GM03348 (cell line): ENCODE results near the gene LBHD2.
"Not testable (repeated sequence)": the region's sequence is repeated elsewhere in the genome, so short reads cannot be mapped to it uniquely, and the experiment has no call there.

Experiments
- DNase-seq: peaks from one replicate; pipeline ENCODE4 v3.0.0; 2012; ENCODE audit warnings: low spot score

LBHD2 gene

DNA sequence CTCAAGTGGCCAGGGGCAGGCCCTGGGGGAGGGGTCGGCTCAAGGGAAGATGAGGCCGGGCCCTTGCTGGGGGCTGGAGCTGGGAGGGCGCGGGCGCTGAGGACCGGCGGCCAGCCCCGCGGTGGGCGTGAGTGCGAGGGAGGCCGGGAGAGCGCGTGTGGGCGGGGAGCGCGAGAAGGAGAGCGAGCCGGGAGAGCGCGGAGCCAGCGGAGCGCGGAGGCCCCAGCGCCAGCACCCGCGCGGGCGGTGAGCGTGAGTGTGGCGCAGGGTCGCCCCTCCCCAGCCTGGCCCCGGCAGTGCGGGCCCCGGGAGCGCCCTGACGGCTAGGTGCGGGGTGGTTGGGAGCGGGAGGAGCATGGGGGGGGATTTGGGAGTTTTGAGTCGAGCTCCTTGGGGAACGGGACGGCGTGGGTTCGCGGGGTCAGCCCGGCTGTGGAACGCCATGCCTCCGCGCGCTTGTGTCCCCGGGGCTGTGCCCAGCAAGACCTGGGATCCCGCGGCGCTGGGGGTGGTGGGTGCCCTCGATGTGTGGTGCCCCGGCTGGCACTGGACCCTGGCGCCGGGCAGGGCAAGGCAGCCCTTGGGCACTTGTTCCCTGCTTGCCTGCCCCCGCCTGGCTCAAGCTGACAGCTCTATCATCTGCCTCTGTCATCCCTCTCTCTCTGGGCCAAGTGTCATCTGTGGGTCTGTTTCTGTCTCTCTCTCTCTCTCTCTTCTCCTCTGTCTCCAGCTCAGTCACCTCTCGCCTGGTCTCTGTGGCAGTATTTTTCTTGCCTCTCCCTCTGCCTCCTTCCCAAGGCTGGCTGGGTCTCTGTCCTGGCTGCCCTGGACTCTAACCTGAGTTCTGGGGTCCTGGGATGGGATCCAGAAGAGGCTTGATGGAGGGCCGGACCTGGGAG is at the start of gene LBHD2:
TSS of gene LBHD2 (plus strand) at position 190 of the 899 bp plus-strand sequence. CDS start 1,803 bp downstream, outside the sequence.
- DNase-seq: no peak

DNA sequence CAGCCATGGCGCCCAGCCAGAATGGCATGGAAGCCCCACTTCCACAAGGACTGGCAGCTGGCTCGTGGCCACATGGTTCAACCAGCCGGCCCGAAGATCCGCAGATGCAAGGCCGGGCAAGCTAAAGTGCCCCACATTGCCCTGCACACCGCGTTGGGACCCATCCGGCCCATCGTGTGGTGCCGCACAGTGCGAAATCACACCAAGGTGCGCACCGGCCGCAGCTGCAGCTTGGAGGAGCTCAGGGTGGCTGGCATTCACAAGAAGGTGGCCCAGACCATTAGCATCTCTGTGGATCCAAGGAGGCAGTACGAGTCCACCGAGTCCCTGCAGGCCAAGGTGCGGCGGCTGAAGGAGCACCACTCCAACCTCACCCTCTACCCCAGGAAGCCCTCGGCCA is 42.5 kb upstream of the LBHD2 start:
- DNase-seq: no peak

- DNase-seq: no peak
Measured at GRCh38 chr14:103043257-103044015, 40.6 kb upstream of the LBHD2 start.

DNA sequence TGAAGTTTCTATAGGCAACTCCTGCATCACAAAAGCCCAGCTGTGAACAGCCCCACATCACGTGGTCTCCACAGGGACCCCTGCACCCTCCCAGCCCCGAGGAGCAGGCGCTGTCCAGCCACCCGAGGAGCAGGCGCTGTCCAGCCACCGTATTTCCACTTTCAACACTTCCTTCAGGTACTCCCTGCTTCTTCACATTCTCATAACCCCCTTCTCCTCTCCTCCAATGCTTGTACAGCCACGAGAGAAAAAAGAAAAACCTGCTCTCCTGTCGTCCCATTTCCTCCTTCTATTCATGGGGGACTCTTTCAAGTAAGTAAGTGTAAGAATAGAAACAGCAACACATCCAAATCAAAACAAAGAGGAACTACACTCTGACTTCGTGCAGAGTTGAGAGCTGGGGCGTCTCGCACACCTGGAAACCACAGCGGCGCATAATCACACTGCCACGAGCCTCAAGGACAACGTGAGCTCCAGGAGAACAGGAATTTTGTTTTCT is 38.6 kb upstream of the LBHD2 start:
- DNase-seq: no peak

GRCh38 chr14:103047453-103047852 is 36.6 kb upstream of the LBHD2 start:
- not testable (repeated sequence) for DNase-seq

- no peak for DNase-seq
Measured at GRCh38 chr14:103050935-103051334, 33.1 kb upstream of the LBHD2 start.

DNA sequence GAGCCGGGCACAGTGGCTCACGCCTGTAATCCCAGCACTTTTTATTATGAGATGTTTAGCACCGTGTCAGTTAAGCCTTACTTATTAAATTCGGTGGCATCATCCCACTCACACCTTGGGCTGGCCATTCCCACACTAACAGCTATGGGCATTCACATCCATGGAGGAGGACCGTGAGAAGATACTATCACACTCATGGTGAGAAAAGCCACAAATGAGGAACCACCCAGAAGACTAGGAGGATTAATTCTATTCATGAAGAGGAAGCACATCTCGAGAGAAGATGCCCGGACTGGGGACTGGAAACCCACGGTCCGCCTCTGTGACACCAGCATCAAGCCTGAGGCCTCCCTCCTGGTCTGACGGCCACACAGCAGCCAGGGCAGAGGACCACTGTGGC is 31.6 kb upstream of the LBHD2 start:
- no peak for DNase-seq

GRCh38 chr14:103055695-103056094 is 28.3 kb upstream of the LBHD2 start:
- no peak for DNase-seq

- DNase-seq: peak; percentile 86
Measured at GRCh38 chr14:103056322-103057027, 27.5 kb upstream of the LBHD2 start.

- no peak for DNase-seq
Measured at GRCh38 chr14:103057028-103057371, 27.0 kb upstream of the LBHD2 start.

- peak; percentile 99 for DNase-seq
Measured at GRCh38 chr14:103057372-103058163, 26.4 kb upstream of the LBHD2 start, which contains the start of gene CDC42BPB. CDC42BPB (minus strand) TSS chr14:103057549; CDS start chr14:103057173, 376 bp downstream.

- DNase-seq: no peak
Measured at GRCh38 chr14:103058164-103059055, 25.6 kb upstream of the LBHD2 start.

- DNase-seq: no peak
Measured at GRCh38 chr14:103059556-103059955, 24.5 kb upstream of the LBHD2 start.

GRCh38 chr14:103061482-103061976 is 22.5 kb upstream of the LBHD2 start:
- DNase-seq: no peak

GRCh38 chr14:103064436-103064835 is 19.6 kb upstream of the LBHD2 start:
- no peak for DNase-seq

DNA sequence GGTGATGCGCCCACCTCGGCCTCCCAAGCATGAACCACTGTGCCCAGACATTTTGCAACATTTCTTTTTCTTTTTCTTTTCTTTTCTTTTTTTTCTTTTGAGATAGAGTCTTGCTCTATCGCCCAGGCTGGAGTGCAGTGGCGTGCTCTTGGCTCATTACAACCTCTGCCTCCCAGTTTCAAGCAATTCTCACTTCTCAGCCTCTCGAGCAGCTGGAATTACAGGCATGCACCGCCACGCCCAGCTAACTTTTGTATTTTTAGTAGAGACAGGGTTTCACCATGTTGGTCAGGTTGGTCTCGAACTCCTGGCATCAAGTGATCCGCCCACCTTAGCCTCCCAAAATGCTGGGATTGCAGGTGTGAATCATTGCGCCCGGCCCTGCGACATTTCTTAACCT is 19.0 kb upstream of the LBHD2 start:
- DNase-seq: no peak

DNA sequence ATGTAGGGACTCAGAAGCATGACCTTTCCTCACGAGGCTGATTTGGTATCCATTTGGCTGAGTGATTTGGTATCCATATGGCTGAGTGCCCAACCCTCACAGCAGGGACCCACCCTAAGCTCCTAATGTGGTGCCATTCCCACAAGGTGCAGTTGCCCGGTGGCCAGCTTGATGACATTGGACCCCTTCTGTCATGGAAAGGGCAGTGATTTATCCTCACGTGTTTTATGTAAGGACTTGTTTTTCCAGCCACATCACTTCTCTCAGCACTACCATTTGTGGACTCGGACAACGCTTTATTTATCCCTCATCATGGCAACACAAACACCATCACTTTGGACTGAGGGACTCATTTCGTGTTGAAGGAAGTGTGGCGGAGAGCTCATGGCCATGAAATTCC is 18.1 kb upstream of the LBHD2 start:
- DNase-seq: no peak

- no peak for DNase-seq
Measured at GRCh38 chr14:103066399-103066798, 17.6 kb upstream of the LBHD2 start.

DNA sequence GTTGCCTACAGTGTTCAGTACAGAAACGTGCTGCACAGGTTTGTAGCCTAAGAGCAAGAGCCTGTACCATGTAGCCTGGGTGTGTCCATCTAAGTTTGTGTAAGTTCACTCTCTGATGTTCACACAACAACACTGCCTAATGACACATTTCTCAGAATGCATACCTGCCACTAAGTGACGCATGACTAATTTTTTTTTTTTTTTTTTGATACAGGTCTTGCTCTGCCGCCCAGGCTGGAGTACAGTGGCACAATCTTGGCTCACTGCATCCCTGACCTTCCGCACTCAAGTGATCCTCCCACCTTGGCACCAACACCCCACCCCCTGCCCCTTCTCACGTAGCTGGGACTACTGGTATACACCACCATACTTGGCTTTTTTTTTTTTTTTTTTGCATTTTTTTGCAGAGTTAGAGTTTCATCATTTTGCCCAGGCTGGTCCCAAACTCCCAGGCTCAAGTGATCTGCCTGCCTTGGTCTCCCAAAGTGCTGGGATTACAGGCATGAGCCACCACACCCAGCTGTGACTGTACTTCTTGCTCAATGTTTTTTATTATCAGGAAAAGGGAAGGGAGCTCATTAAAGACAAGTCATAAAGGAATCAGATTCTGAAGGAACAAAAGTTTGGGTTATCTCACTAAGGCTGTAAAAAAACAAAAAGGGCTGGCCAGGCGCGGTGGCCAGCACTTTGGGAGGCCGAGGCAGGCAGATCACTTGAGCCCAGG is 16.6 kb upstream of the LBHD2 start:
- DNase-seq: peak; percentile 58
